GM21381 (cell line): ENCODE measurements around the gene NDUFAF5.

Experiments used
- ATAC-seq: cut with Tn5 transposase; IDR thresholded peaks from one replicate; pipeline ENCODE4 v1.9.1; 2021; ENCODE audit warnings: mild to moderate bottlenecking, moderate library complexity; ENCODE audit not compliant: unreplicated experiment

The NDUFAF5 gene

GRCh38 chr20:13819885-13820645, 35.2 kb downstream of the NDUFAF5 start:
- ATAC-seq, result peak; percentile 74

GRCh38 chr20:13821876-13822275, 37.0 kb downstream of the NDUFAF5 start:
- ATAC-seq, result no peak

- no peak for ATAC-seq
Measured at GRCh38 chr20:13822459-13822858, 37.6 kb downstream of the NDUFAF5 start.

GRCh38 chr20:13824459-13824858, 39.6 kb downstream of the NDUFAF5 start:
- no peak for ATAC-seq

GRCh38 chr20:13825465-13825864, 40.6 kb downstream of the NDUFAF5 start:
- ATAC-seq, result no peak

GRCh38 chr20:13831476-13831875, 46.6 kb downstream of the NDUFAF5 start:
- no peak for ATAC-seq

- ATAC-seq, result no peak
Measured at GRCh38 chr20:13838664-13839063, 53.8 kb downstream of the NDUFAF5 start.

GRCh38 chr20:13839421-13840092, 54.7 kb downstream of the NDUFAF5 start:
- ATAC-seq, result no peak

GRCh38 chr20:13840093-13840465, 55.3 kb downstream of the NDUFAF5 start:
- ATAC-seq, result no peak

GRCh38 chr20:13841206-13841605, 56.4 kb downstream of the NDUFAF5 start:
- ATAC-seq, result no peak

GRCh38 chr20:13844296-13844695, 59.5 kb downstream of the NDUFAF5 start:
- no peak for ATAC-seq

- ATAC-seq, result no peak
Measured at GRCh38 chr20:13851279-13851678, 66.5 kb downstream of the NDUFAF5 start.

GRCh38 chr20:13852306-13852705, 67.5 kb downstream of the NDUFAF5 start:
- ATAC-seq, result no peak

- ATAC-seq, result no peak
Measured at GRCh38 chr20:13855613-13856012, 70.8 kb downstream of the NDUFAF5 start.

GRCh38 chr20:13856354-13856753, 71.5 kb downstream of the NDUFAF5 start:
- ATAC-seq, result no peak

GRCh38 chr20:13857304-13857703, 72.5 kb downstream of the NDUFAF5 start:
- ATAC-seq, result no peak

- no peak for ATAC-seq
Measured at GRCh38 chr20:13857961-13858360, 73.1 kb downstream of the NDUFAF5 start.

GRCh38 chr20:13858439-13858838, 73.6 kb downstream of the NDUFAF5 start:
- no peak for ATAC-seq

GRCh38 chr20:13858871-13859270, 74.0 kb downstream of the NDUFAF5 start:
- ATAC-seq, result no peak

- no peak for ATAC-seq
Measured at GRCh38 chr20:13862245-13862644, 77.4 kb downstream of the NDUFAF5 start.

GRCh38 chr20:13863244-13863643, 78.4 kb downstream of the NDUFAF5 start:
- ATAC-seq, result no peak

- no peak for ATAC-seq
Measured at GRCh38 chr20:13865156-13865555, 80.3 kb downstream of the NDUFAF5 start.
